Measurements from ENCODE around the gene SIGMAR1. TPM values are rescaled to one million over a fixed set of nuclear protein-coding genes. Genes with fewer than 3 reads are reported as not detected.
A peak's percentile ranks its signal among the peaks of the same experiment; 100 is the strongest.

SIGMAR1 gene
- total RNA-seq, result 10 to 100 TPM; 18.9 to 35.7 (median 27.4) TPM

- peaks cover 12 to 16% of the 10 kb centered on the region in 2 donors for H3K4me1 ChIP-seq
- TF ChIP-seq CTCF (IDR thresholded peaks at IDR 0.05 in 4 of 5, conservative IDR thresholded peaks at IDR 0.05 in 1 of 5), result peak in 1 of 5 experiments; percentile 18
- peak; percentile 81 to 87 for TF ChIP-seq POLR2A (IDR thresholded peaks at IDR 0.05)
- H3K27me3 ChIP-seq, result no peaks in the 10 kb centered on the region
- ATAC-seq, result peak; percentile 92
- peak within 1 kb of the TSS; percentile 66 to 95 (median 74) for H3K4me3 ChIP-seq
- in situ Hi-C loops (cut with MboI; ENCODE audit: low sequenced_read_pairs in 4 of 4) (no loop called here), intact Hi-C loops (cut with DNase I; ENCODE audit: low total_unique reads) (loop anchor here (2.0 kb wide), 1 partner anchor 17 kb away; the partner anchor contains the start of gene DCTN3)
- peak within 1 kb of the TSS; percentile 80 to 93 (median 86) for H3K27ac ChIP-seq
- peak; percentile 90 to 91 for DNase-seq
- no peaks in the 10 kb centered on the region for H3K36me3 ChIP-seq
- no peaks in the 10 kb centered on the region for H3K9me3 ChIP-seq
Measured at GRCh38 chr9:34637356-34638137, at the start of gene SIGMAR1. Gene SIGMAR1, minus strand, starts transcription at chr9:34637787. Its CDS starts 90 bp downstream, at chr9:34637697.

- intact Hi-C loops (cut with DNase I; ENCODE audit: low total_unique reads), result no loop called here
- in situ Hi-C loops (cut with MboI; ENCODE audit: low sequenced_read_pairs in 4 of 4), result no loop called here
- no peaks in the 10 kb centered on the region for H3K9me3 ChIP-seq
- no peaks in the 10 kb centered on the region for H3K4me1 ChIP-seq
- TF ChIP-seq POLR2A (IDR thresholded peaks at IDR 0.05) (no peak), CTCF (IDR thresholded peaks at IDR 0.05 in 4 of 5, conservative IDR thresholded peaks at IDR 0.05 in 1 of 5) (no peak)
- no peak for DNase-seq
- H3K27ac ChIP-seq, result no peak overlapping the region
- no peaks in the 10 kb centered on the region for H3K27me3 ChIP-seq
- no peak for ATAC-seq
- H3K36me3 ChIP-seq, result no peaks in the 10 kb centered on the region
- no peak overlapping the region for H3K4me3 ChIP-seq
Measured at GRCh38 chr9:34686732-34687131, 49.1 kb upstream of the SIGMAR1 start.

- H3K9me3 ChIP-seq, result no peaks in the 10 kb centered on the region
- no peaks in the 10 kb centered on the region for H3K4me1 ChIP-seq
- no peaks in the 10 kb centered on the region for H3K27me3 ChIP-seq
- intact Hi-C loops (cut with DNase I; ENCODE audit: low total_unique reads) (no loop called here), in situ Hi-C loops (cut with MboI; ENCODE audit: low sequenced_read_pairs in 4 of 4) (no loop called here)
- ATAC-seq, result no peak
- H3K27ac ChIP-seq, result no peak overlapping the region
- H3K4me3 ChIP-seq, result no peak overlapping the region
- TF ChIP-seq POLR2A (IDR thresholded peaks at IDR 0.05) (no peak), CTCF (IDR thresholded peaks at IDR 0.05 in 4 of 5, conservative IDR thresholded peaks at IDR 0.05 in 1 of 5) (no peak)
- H3K36me3 ChIP-seq, result no peaks in the 10 kb centered on the region
- no peak for DNase-seq
Measured at GRCh38 chr9:34686231-34686630, 48.6 kb upstream of the SIGMAR1 start.

- intact Hi-C loops (cut with DNase I; ENCODE audit: low total_unique reads), result no loop called here
- H3K36me3 ChIP-seq, result no peaks in the 10 kb centered on the region
- H3K4me3 ChIP-seq, result no peak overlapping the region
- H3K27ac ChIP-seq, result no peak overlapping the region
- no peaks in the 10 kb centered on the region for H3K27me3 ChIP-seq
- no peaks in the 10 kb centered on the region for H3K9me3 ChIP-seq
- TF ChIP-seq CTCF (IDR thresholded peaks at IDR 0.05 in 4 of 5, conservative IDR thresholded peaks at IDR 0.05 in 1 of 5) (no peak), POLR2A (IDR thresholded peaks at IDR 0.05) (no peak)
- no peaks in the 10 kb centered on the region for H3K4me1 ChIP-seq
- no peak for ATAC-seq
- no peak for DNase-seq
- in situ Hi-C loops (cut with MboI; ENCODE audit: low sequenced_read_pairs in 4 of 4), result no loop called here
Measured at GRCh38 chr9:34685591-34685990, 48.0 kb upstream of the SIGMAR1 start.

Measured in gastrocnemius medialis (tissue), 4 donors.